HG03045 (cell line): ENCODE data around the gene PIP4K2A.
"Not testable (repeated sequence)": the region's sequence is repeated elsewhere in the genome, so short reads cannot be mapped to it uniquely, and the experiment has no call there.

Experiments used
- ATAC-seq: cut with Tn5 transposase; IDR thresholded peaks from one replicate; pipeline ENCODE4 v1.9.1; 2021; ENCODE audit warnings: mild to moderate bottlenecking, moderate library complexity; ENCODE audit not compliant: unreplicated experiment

The PIP4K2A gene

DNA sequence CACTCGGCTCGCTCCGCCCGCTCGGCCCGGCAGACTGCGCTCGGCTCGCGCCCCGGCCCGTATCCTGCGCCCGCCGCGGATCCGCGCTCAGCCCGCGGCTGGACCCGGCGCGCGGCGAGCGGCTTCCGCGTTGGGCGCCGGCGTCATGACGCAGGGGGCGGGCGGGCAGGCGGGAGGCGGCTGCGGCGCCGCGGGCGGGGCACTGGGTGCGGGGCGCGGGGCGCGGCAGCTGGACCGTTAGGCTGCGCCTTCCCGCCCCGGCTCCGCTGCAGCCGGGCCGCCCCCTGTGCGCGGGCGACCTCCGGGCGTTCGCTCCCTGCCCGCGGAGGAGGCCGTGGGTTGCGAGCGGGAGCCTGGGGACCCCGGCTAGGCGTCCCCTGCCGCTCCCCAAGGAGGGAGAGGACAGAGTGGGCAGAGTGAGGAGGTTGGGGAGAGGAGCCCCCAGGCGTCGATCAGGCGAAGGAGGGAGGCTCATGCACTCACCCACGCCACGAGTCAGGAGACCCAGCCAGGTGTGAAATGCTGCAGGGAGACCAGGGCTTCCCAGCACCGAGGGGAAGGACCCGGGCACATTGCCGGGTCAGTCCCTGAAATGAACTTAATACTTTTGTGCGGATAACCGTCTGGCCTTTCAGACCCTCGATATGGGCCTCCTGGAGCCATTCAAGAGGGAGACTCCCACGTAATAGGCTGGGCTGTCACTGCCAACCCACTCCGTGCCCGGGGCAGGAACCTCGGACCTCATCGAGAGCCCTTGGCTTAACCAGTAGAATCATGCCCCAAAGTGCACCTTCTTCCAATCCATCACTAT lies at the start of gene PIP4K2A:
Gene PIP4K2A (minus strand): TSS at position 100 of the 811 bp plus-strand sequence. CDS start 252 bp downstream, outside the sequence.
- peak; percentile 80 for ATAC-seq

DNA sequence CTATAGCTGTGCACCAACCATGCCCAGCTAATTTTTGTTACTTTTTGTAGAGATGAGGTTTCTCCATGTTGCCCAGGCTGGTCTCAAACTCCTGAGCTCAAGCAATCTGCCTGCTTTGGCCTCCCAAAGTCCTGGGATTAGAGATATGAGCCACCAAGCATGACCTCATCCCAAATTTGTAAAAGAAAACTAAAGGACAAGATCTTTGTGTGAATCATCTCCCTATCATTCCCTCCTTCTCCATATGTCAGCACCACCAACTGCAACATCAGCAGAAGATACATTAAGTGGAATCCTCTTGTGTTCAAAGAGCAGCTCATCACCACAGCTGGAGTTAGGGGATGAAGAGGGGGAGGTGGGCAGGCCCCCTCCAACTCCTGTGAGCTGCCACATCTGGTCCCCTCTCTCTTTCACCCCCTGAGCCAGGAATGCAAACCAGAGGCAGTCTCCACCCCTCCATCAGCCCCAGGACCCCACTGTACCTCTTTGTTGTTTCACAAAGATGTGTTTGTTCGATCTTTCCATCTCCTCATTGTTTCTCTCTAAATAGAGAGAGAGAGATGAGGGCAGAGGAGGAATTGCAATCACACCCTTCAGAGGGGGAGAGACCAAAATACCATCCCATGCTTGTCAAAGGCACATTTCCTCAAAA lies 47.3 kb upstream of the PIP4K2A start:
- ATAC-seq, result no peak

DNA sequence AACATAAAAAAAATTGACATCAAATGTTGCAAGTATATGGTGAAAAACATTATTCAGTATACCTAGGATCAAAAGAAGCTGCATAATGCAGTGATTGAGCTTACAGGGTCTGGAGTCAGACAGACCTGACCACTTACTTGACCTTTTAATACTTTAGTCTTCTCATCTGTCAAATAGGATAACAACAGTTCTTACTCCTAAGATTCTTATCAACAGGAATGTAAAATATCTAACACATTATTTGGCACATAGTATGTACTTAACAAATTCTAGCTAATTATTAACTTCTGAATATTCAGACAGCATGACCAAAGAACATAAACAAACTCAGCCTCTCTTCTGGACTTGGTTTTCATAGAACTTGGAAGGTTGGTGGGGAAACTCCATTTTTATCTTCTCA lies 45.6 kb upstream of the PIP4K2A start:
- no peak for ATAC-seq

DNA sequence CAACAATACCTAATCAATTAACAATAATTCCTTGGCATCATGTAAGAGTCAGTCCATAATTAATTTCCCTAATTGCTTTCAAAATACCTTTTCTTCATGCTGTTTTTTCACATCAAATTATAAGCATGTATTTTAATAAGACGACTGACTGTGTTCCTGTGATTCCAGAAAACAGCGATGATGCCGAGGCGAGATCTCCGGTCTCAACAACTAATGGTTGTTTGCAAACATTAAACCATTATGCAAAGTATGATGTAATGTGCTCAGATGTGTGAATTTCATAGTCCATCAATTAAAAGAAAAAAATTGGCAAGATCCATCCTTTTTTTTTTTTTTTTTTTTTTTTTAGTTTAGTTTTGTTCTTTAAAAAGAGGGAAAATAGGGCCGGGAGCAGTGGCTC lies 44.5 kb upstream of the PIP4K2A start:
- no peak for ATAC-seq

DNA sequence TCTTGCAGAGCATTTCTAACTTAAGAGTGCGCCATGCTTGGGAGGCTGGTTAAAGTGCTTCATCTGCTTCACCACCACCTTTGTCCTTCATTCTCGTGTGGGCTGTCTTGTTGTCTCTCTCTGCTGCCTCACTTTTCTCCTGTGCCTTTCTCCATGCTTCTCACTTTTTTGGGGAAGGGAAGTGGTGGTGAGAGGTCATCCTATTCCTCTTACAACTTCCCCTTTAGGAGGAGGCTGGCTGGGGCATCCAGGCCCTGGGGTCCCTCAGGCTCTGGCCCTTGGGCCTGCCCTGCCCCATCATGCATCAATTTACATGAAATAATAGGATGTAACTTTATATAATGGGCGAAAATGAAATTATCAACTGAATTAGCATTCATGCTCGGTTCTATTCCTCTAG lies 39.9 kb upstream of the PIP4K2A start:
- ATAC-seq, result no peak

DNA sequence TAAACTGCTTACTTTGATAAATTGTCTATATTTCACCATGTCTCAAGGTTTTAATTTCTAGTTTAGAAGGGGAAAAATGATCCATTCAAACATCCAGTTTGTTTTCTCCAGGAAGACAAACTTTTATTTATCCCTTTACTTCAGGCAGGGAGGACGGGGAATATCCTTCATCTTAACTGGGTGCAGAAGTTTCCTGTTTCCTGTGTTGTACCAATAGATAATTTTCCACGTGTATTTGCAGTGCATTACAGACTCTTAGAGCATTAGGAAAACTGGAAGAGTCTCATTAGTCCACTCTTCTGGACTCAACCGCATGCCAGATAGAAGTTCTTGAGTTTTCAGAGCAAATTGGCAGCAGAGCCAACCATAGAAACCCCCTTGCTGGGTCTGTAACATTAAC lies 39.4 kb upstream of the PIP4K2A start:
- ATAC-seq, result no peak

DNA sequence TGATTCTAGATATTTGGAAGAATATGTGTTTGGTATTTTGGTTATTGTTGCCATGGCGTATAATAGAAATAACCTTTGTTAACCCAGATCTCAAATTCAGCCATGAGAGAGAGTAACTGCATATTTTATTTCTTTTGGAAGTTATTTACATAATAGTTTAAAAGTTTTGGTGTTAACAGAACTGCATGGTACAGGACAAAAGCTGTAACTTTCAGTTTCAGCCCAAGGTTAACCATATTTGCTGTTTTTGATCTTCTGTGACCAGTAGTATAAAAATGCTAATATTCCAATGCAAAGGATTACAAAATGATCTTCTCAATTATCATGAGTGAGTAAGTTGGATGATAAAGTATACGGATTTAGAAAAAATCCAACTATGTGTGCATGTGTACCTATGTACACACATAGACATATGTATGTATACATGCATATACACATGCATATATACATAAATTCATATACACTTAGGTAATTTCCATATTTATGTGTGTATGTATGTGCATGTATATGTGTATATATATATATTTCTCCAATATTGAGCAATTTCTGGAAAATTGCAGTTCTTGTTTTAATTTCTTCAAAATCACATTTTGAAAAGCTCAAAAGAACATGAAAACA lies 38.0 kb upstream of the PIP4K2A start:
- no peak for ATAC-seq

DNA sequence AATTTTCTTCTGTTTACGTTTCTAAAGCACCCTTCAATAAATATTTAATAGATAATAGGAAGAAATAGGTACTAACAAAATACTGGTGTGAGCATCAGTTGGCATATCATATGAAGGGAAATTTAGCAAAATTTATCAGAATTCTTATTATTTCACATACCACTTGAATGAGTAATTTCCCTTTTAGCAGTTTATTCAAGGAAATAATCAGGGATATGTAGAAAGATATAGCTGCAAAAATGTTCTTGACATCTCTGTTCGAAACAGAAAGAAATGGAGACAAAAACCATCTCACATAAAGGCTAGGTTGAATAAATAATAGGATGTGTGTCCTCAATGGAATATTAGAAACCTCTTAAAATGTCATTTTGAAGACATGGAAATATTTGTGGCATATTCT lies 35.8 kb upstream of the PIP4K2A start:
- ATAC-seq, result no peak

DNA sequence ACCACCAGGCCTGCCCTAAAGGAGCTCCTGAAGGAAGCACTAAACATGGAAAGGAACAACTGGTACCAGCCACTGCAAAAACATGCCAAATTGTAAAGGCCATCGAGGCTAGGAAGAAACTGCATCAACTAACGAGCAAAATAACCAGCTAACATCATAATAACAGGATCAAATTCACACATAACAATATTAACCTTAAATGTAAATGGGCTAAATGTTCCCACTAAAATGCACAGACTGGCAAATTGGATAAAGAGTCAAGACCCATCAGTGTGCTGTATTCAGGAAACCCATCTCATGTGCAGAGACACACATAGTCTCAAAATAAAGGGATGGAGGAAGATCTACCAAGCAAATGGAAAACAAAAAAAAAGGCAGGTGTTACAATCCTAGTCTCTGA lies 30.5 kb upstream of the PIP4K2A start:
- ATAC-seq, result not testable (repeated sequence)

DNA sequence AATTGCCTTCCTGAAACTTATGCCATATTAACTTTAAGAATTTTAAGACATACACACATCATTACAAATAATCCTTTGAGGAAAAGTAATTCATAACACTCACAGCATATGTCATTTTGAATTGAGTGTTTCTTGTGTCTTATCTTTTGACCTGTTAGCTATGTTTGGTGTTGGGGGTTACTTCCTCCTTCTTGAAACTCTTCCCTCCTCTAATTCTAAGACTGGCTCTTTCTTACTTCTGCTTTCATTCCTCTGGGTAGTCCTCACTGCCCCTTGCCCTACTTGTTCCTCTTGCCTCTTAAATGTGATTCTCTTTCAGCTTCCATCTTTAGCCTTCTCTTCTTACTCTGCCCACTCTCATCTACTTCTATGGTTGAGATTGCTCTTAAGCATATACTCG lies 28.3 kb upstream of the PIP4K2A start:
- ATAC-seq, result peak; percentile 71

DNA sequence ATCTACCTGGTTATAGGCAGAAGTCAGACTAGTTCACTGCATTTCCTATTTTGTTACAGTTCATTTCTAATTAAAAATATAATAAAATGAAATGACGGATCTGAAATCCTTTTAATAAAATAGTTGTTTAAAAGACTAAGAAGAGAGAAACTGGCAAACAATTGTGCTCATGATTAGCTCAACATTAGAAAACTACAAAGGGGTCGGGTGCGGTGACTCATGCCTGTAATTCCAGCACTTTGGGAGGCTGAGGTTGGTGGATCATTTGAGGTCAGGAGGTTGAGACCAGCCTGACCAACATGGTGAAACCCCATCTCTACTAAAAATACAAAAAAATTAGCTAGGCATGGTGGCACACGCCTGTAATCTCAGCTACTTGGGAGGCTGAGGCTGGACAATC lies 27.3 kb upstream of the PIP4K2A start:
- not testable (repeated sequence) for ATAC-seq

DNA sequence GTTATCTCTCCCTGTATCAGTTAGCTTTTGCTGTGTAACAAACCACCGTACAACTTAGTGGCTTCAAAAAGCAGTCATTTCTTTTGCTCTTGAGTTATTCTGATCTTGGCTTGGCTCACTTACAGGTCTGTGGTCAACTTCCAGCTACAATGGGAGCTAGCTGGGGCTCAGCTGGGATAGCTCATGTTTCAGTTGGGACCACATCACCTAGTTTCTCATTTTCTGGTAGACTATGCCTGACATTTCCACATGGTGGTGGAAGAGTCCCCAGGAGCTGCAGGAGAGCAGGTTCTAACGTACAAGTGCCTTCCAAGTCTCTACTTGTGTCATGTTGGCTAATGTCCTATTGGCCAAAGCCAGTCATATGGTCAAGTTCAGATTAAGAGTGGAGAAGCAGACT lies 25.8 kb upstream of the PIP4K2A start:
- ATAC-seq, result no peak

DNA sequence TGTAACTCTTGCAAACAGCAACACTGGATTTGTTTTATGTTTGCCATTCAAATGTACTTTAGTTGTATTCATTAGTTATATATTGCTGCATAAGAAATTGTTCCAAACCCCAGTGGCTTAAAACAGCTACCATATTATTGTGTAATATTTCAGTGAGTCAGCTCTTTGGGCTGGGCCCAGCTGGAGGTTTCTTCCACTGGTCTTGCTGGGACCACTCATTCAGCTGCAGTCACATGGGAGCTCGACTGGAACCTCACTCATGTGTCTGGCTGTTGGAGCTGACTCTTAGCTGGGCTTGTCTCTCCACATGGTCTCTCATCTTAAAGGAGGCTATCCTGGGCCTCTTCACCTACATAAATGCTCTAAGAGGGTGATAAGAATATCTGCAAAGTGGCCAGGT lies 23.2 kb upstream of the PIP4K2A start:
- no peak for ATAC-seq

DNA sequence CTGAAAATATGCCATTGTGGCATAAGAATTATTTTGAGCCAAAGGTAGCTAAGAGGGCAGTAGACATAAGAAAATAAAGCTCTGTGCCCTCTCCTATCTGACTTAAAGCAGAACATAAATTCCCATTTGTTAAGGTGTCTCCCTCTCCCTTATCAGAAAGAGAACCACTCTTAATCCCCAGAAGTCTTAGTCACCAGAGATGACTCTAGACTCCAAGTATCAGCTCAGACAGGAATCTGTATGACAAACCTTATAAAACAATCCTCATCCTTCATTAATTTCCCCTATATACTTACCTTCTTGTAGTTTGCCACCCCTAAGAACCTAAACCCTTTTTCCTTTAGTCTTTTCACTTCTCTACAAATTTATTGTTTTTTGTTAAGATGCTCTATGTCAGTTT lies 21.8 kb upstream of the PIP4K2A start:
- ATAC-seq, result no peak

DNA sequence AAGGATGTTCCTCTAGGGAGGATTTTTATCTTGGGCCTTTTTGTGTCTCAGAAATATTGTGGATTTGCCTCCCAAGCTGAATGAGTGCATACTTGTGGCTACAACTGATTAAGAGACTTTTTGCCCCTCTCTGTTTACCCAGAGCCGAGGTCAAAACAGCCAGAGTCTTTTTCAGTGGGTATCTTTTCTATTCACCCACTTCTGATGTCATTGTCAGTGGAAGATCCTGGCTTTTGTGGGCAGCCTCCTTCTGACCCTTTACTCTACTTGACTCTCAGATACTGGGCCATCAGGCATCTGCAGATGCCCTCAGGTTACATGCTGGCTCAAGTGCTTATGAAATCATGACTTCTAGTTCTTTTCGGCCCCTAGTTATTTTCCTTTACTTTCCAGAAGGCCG lies 19.6 kb upstream of the PIP4K2A start:
- ATAC-seq, result no peak

DNA sequence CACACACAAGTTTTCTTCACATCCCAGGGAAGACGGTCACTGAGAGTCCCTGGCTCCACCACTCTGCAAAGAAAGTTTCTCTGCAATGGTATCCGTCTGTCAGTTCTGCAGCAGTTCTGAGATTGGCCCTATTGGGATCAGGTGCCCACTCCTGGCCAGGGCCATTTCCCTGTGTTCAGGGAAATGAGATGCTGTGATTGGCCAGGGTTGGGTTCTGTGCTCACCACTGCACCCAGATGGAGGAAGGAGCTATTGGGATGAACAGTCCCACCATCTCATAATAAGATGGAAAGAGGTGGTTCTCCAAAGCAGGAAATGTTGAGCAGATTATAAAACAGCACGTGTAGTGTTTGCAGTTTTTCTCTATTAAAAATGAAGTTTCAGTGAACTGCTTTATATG lies 13.3 kb upstream of the PIP4K2A start:
- no peak for ATAC-seq

DNA sequence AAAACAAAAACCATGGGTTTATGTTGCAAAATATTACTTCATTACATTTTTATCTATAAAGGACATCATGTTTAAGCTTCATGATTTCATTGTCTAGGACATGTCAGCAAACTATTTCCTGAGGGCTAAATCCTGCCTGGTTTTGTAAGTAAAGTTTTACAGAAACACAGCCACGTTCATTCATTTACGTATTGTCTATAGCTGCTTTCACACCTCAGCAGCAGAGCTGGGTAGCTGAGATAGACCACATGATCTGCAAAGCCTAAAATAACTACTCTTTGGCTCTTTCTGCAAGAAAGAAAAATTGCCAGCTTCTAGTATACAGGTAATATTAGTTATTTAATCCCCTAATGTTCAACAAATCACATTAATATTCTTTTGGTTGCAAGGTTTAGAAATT lies 12.7 kb upstream of the PIP4K2A start:
- no peak for ATAC-seq

DNA sequence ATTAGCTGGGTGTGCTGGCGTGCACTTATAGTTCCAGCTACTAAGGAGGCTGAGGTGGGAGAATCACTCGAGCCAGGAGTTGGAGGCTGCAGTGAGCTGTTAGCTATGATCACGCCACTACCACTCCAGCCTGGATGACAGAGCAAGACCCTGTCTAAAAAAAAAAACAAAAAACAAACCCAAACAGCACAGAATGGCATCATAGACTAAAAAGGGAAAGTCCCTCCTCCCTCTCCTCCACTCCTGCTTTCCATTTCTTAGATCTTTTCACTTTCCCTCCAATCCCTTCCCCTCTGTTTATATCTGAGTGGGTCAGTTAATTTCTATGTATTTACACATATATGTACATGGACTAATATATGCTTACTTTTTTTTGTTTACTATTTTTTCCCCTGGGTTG lies 10.4 kb upstream of the PIP4K2A start:
- ATAC-seq, result no peak

DNA sequence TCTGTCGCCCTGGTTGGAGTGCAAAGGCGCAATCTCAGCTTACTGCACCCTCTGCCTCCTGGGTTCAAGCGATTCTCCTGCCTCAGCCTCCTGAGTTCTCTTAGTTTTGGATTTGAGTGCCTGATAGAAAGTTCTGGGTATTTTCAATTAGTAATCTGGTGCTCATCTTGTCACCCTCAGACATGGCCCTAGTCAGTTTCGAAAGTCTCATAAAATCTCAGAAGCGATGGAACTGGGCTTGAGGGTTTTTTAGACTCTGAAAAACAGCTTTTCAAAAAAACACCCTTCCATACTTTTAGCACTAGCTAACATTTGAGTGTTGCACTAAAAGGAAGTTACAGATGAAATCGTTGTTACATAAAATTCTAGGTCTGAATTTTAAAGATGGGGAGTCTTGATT lies 9.4 kb upstream of the PIP4K2A start:
- ATAC-seq, result peak; percentile 60

DNA sequence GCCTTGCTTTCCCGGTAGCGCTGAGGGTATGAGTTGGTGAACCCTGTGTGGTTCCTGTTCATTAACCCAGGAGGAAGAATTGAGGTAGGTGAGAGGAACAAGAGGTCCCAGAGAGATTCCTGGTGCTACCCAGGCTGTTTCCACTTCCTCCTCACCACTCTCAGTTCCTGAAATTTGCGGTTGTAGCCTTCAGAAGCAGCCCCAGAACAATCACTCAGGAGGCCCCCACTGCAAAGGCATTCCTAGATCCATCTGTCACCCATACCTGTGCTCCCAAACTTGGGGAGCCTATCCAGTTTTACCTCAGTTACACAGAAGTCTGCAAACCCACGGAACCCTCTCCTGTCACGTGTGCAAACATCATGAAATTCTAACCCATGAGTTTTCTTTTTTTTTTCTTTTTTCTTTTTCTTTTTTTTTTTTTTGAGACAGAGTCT lies 9.0 kb upstream of the PIP4K2A start:
- peak; percentile 70 for ATAC-seq

DNA sequence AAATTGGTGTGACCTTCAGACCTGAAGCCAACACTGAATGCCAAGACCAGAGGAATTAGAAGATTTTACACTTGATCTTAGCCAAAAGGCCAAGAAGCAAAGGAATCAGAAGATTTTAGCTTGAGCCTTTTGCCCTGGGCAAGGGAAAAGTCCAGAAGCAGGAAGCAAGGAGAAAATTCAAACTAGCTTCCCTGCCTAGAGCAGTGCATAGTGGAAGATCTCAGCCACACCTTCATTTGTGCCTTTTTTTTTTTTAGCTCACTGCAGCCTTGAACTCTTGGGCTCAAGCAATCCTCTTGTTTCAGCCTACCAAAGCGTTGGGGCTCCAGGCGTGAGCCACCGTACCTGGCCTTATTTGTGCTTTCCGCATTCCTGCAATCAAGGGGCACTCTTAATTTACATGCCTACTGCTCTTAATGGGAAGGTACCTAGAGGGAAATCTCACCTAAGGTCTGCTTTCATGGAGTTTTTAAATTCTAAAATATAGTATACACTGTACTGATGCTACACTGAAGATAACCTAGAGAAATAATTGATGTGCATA lies 8.3 kb upstream of the PIP4K2A start:
- no peak for ATAC-seq

DNA sequence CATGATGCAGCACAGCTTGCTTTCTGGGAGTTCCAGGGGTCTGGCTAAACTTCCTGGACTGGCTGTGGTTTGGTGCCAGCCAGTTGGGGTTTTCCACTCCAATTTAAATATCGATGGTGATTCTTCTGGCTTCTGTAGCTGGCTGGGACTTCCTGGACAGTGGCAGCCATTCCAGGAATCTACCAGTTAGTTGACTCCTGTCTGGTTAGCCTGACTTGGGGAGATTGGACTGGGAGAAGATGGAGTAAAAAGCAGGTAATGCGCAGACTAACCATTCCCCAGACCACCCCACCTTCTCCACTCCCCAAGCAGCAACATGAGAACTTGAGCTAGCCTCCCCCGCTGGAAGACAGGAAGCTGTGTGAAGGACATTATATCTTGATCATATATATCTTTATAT lies 6.3 kb upstream of the PIP4K2A start:
- no peak for ATAC-seq
